ENCODE results near the gene HCRTR1. TPM values are rescaled to one million over a fixed set of nuclear protein-coding genes. Genes with fewer than 3 reads are reported as not detected.

Gene HCRTR1
- total and polyA plus RNA-seq, 8 donors = not detected

DNA sequence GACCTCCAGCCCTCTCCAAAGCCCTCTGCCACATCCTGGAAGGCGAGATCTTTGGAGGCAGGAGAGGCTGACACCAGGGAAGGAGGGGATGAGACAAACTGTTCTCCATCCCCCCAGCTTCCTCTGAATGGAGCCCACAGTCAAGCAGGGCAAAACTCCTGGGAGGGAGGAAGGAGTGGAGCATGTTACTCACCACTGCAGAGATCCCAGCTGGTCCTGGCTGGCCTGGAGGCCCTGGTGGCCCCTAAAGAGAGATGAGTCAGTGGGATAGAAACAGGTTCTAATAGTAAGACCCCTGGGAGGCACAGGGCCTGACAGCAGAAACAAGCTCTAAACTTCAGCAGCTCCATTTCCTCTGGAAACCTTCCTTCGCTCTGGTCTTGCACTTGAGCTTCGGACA, 41.2 kb downstream of the HCRTR1 start:
- intact Hi-C loops (cut with DNase I; ENCODE audit: low total_unique reads) = no loop called here
- 79 to 92% (median 83%) methylated on average over 3 of the region's 3 CpGs; no CpG with 5 or more reads in 1 of the 5 donors for WGBS, 5 donors
- Histone ChIP-seq H3K4me1 (no peaks in the 10 kb centered on the region), H3K36me3 (peaks cover 5 to 78% (median 59%) of the 10 kb centered on the region in 4 donors), H3K4me3 (no peak overlapping the region), H3K27me3 (no peaks in the 10 kb centered on the region), H3K27ac (no peak overlapping the region), H3K9me3 (no peaks in the 10 kb centered on the region)
- DNase-seq = no peak
- TF ChIP-seq POLR2AphosphoS5 (IDR thresholded peaks at IDR 0.05) = no peak
- no peak for TF ChIP-seq EP300 (IDR thresholded peaks at IDR 0.05)
- TF ChIP-seq POLR2A (IDR thresholded peaks at IDR 0.05) = no peak
- TF ChIP-seq, protein P1, sequence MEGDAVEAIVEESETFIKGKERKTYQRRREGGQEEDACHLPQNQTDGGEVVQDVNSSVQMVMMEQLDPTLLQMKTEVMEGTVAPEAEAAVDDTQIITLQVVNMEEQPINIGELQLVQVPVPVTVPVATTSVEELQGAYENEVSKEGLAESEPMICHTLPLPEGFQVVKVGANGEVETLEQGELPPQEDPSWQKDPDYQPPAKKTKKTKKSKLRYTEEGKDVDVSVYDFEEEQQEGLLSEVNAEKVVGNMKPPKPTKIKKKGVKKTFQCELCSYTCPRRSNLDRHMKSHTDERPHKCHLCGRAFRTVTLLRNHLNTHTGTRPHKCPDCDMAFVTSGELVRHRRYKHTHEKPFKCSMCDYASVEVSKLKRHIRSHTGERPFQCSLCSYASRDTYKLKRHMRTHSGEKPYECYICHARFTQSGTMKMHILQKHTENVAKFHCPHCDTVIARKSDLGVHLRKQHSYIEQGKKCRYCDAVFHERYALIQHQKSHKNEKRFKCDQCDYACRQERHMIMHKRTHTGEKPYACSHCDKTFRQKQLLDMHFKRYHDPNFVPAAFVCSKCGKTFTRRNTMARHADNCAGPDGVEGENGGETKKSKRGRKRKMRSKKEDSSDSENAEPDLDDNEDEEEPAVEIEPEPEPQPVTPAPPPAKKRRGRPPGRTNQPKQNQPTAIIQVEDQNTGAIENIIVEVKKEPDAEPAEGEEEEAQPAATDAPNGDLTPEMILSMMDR (IDR thresholded peaks at IDR 0.05) = no peak

DNA sequence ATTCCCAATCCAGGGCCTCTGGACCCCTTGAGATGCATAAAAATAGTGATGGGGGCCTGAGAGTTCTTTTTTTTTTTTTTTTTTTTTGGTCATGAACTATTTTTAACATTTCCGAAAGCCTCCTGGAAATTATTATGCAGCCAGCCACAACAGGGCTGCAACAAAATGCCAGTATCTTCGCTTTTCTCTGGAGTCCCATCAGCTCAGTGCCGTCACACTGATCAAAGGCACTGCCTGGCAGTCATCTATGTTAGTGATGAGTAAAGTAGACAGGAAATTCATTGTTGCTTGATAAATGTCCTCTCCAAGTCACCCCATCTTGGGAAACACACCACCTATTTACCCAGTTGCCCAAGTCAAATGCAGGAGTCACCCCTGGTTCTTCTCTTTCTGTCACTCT, 42.4 kb downstream of the HCRTR1 start:
- H3K36me3 ChIP-seq = peaks cover 0 to 71% (median 52%) of the 10 kb centered on the region in 4 donors
- WGBS, 5 donors = 67 to 95% (median 93%) methylated on average over 3 of the region's 3 CpGs
- H3K27ac ChIP-seq = no peak overlapping the region
- intact Hi-C loops (cut with DNase I; ENCODE audit: low total_unique reads) = loop anchor here (5.0 kb wide), 1 partner anchor 57 kb away; no protein-coding TSS in a partner anchor
- no peak for TF ChIP-seq POLR2A (IDR thresholded peaks at IDR 0.05)
- TF ChIP-seq EP300 (IDR thresholded peaks at IDR 0.05) = no peak
- TF ChIP-seq POLR2AphosphoS5 (IDR thresholded peaks at IDR 0.05) = no peak
- TF ChIP-seq, protein P1 (IDR thresholded peaks at IDR 0.05) = no peak
- no peak overlapping the region for H3K4me3 ChIP-seq
- no peaks in the 10 kb centered on the region for H3K9me3 ChIP-seq
- H3K4me1 ChIP-seq = peaks cover 0 to 2% (median 0%) of the 10 kb centered on the region in 4 donors
- DNase-seq = no peak
- H3K27me3 ChIP-seq = no peaks in the 10 kb centered on the region

DNA sequence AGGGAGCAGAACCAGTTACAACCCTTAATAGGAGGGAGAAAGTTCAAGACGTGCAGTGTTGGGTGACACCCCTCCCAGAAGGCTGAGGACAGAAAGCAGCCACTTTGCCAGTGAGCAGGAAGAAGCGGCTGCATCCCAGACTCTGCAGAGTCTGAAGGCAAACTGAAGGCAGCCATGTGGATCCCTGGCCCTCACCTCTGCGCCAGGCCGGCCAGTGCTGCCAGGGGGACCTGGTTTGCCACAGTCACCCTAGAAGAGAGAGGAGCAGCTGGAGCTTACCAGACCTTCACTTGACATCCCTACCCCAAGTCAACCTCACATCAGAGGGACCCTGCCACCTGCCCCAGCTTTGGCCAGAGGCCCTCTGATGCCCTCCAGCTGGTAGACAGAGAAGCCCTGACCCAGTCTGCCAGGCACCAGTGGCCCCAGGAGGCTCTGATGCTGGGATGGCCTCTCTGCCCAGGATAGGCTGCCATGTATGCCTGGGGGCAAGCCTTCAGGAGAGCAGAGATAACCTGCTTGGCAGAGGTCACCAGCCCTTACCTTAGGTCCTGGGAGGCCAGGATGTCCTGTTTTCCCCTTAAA, 43.5 kb downstream of the HCRTR1 start:
- DNase-seq = no peak
- Histone ChIP-seq H3K36me3 (peaks cover 0 to 72% (median 51%) of the 10 kb centered on the region in 4 donors), H3K4me1 (peaks cover 2 to 12% (median 3%) of the 10 kb centered on the region in 4 donors), H3K27ac (no peak overlapping the region), H3K27me3 (no peaks in the 10 kb centered on the region), H3K4me3 (no peak overlapping the region), H3K9me3 (no peaks in the 10 kb centered on the region)
- 87 to 93% (median 91%) methylated on average over 4 of the region's 4 CpGs for WGBS, 5 donors
- TF ChIP-seq POLR2A (IDR thresholded peaks at IDR 0.05) = no peak
- no peak for TF ChIP-seq EP300 (IDR thresholded peaks at IDR 0.05)
- TF ChIP-seq POLR2AphosphoS5 (IDR thresholded peaks at IDR 0.05) = no peak
- TF ChIP-seq, protein P1 (IDR thresholded peaks at IDR 0.05) = no peak
- intact Hi-C loops (cut with DNase I; ENCODE audit: low total_unique reads) = loop anchor here (5.0 kb wide), 1 partner anchor 56 kb away; no protein-coding TSS in a partner anchor

DNA sequence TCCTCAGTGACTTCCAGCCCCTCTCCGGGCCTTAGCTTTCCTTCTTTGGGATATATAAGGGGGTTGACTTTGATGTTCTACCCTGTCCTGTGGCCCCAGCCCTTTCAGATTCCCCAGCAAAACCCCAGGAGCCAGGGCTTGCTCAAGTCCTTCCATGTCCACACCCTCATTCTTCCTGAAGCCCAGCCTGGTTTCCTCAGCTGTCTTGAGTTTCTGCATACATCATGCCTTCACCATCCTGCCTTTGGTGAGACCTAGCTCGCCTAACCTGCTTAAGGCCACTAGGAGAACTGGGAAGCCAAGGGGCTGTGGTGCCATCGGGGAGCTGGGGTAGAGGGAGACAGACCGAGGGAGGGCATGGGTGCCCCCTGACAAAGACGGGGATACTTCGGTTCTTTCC, 44.4 kb downstream of the HCRTR1 start:
- no peak overlapping the region for H3K4me3 ChIP-seq
- intact Hi-C loops (cut with DNase I; ENCODE audit: low total_unique reads) = loop anchor here (5.0 kb wide), 1 partner anchor 55 kb away; no protein-coding TSS in a partner anchor
- no peak overlapping the region for H3K27ac ChIP-seq
- 85 to 92% (median 90%) methylated on average over 6 of the region's 6 CpGs for WGBS, 5 donors
- H3K4me1 ChIP-seq = peaks cover 11 to 21% (median 12%) of the 10 kb centered on the region in 4 donors
- H3K27me3 ChIP-seq = no peaks in the 10 kb centered on the region
- H3K36me3 ChIP-seq = peaks cover 0 to 67% (median 49%) of the 10 kb centered on the region in 4 donors
- no peak for DNase-seq
- TF ChIP-seq, protein P1 (IDR thresholded peaks at IDR 0.05) = no peak
- no peaks in the 10 kb centered on the region for H3K9me3 ChIP-seq
